HG02970 (cell line): Measurements from ENCODE around the gene SPI1.
"Not testable (repeated sequence)": the region's sequence is repeated elsewhere in the genome, so short reads cannot be mapped to it uniquely, and the experiment has no call there.

ENCODE experiments used
- ATAC-seq: cut with Tn5 transposase; IDR thresholded peaks from one replicate; pipeline ENCODE4 v1.9.1; 2021; ENCODE audit warnings: mild to moderate bottlenecking, moderate library complexity, moderate number of reproducible peaks; ENCODE audit not compliant: unreplicated experiment, low FRiP score

SPI1 gene

DNA sequence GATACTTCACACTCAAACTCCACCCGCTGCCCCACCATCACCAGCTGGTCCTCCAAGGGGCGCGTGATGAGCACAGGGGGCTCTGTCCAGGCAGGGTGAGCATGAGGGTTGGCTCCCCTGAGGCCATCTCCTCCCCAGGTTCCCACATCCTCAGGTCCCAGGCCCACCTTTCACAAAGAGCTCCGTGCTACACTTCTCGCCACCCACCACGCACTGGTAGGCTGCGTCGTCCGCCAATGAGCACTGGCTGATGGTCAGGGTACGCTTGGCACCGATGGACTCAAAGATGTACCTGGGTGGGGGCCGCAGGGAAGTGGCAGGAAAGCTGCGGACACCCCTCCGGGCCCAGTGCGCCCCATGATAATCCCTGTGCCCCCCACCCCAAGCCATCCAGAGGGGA is 35.5 kb downstream of the SPI1 start:
- no peak for ATAC-seq

DNA sequence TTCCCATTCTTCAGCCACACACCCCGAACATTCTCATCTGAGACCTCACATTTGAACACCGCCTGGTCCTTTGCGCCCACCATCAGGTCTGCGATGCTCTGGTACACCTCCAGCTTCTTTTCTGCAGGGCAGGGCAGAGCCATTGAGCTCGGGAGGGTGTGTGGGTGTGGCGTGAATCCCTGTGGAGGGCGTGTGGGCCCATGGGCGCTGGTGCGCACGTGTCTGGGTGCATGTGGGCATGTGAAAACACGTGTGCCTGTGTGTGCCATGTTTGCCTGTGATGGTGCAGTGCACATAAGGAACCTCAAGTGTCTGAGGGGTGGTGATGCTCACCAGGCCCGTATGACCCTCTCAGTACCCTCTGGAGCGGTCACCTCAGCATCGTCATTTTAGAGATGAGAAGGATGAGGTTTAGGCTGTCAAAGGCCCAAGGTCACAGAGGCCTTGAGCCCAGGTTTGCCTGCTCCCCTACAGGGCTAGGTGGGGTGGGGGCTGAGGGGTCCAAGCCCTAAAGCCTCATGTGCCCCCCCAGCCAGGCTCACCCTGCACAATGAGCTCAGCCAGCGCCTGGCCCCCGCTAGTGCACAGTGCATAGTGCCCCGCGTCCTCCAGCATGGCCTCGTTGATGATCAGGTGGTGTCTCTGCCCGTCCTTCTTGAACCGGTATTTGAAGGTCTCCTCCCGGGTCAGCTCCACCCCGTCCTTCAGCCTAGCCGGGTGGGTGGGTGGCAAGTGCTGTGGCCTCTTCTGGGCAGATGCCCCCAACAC is 36.1 kb downstream of the SPI1 start:
- ATAC-seq: no peak

DNA sequence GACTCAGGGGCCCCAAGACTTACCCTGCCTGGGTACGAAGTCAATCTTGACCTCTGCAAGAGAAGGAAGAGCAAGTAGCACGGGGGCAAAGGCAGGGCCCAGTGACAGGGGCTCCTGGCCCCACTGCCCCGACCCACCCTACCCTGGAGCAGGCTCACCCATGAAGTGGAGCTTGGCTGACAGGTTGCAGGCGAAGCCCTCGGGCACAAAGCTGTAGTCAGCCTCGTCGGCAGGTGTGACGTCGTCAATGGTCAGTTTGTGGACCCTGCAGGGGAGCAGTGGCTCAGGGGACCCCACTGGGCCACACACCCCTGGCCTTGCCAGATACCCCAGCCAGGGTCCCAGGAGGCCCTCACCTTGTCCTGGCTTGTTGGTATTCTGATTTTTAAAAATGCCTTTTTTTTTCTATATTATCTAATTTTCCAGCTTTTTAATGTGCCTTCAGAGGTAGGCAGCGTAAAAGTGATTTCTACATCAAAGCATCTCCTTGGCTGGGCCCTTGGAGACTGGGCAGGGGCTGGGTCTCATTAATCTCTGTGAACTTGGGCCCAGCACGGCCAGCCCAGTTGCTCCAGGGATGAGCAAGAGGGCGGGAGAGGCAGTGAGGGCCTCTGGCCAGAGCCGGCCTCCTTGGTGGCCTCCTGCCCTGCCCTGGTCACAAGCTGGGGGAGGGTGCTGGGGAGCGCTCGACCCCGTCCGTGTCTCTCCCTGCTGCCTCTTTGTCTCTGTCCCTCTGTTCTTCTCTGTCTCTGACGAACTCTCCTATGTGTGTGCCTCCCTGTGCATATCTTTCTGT is 37.2 kb downstream of the SPI1 start:
- ATAC-seq: no peak

DNA sequence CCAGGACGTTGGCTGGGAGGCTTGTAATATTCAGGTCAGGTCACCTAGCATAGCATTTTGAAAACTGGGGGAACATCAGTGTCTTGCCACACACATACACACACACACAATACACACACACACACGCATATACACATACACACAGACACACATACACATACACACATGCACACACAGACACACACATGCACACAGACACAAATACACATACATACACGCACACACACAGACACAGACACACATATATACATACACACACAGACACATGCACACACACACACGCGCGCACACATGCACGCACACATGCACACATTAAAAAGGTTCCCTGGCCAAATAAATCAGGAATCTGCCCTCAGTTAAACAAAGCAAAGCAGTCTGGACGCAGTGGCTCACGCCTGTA is 38.3 kb downstream of the SPI1 start:
- no peak for ATAC-seq

DNA sequence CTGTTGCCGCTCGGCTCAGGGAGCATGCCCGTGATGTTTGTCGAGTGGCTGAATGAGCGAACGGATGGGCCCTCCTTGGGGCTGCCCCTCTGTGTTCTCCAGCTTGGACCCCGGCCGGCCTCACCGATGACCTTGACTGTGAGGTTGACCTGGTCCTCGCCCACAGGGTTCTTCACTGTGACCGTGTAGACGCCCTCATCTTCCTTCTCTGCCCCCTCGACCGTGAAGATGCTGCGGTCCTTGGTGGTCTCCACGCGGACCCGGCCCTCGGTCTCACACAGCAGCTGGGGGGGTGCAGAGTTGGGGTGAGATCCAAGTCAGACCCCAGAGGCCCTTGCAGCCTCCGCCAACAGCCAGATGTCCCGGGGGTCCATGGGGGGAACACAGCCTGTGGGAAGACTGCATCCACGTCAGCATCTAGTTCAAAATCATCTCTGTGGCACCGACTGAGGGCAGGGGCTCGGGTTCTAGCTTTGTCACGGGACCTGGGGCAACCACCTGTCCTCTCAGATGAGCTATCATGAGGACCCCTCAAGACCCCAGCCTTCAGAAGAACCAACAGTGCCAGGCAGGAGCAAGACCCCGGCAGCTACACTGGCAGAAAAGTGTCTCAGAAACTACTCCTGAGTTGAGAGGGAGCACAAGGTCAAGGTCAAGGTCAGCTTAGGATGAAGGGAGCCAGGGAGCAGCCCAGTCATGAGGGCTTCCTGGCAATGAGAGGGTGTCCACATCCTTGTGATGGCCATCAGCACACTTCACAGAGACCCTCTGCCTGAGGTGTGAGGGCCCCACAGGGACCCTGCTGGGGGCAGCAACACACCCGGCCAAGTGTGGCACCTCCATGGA is 39.7 kb downstream of the SPI1 start:
- no peak for ATAC-seq

DNA sequence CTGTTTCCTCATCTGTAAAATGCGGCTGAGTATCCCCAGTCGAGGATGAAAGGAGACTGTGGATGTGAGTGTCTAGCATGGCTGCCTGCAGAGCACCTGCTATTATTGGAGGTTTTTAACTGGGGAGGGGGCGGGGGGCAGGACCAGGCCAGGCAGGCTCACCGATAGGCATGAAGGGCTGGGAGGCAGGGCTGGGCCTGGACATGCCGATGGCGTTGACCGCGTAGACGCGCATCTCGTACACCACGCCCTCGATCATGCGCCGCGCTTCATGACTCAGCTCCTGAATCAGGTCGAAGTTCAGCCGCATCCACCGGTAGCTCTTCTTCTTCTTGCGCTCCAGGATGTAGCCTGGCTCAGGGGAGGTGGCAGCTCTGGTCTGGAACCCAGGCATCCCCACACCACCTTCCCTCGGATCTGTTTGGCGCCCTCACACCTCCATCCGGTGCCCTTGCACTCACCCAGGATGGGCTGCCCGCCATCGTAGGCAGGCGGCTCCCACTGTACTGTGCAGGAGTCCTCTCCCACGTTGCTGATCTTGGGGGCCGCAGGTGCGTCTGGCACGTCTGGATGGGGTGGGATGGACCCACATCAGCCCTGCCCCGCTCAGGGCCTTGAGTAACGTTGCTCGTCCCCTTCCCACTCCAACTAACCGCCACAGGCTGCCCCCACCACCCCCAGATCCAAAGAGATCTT is 41.0 kb downstream of the SPI1 start:
- no peak for ATAC-seq

DNA sequence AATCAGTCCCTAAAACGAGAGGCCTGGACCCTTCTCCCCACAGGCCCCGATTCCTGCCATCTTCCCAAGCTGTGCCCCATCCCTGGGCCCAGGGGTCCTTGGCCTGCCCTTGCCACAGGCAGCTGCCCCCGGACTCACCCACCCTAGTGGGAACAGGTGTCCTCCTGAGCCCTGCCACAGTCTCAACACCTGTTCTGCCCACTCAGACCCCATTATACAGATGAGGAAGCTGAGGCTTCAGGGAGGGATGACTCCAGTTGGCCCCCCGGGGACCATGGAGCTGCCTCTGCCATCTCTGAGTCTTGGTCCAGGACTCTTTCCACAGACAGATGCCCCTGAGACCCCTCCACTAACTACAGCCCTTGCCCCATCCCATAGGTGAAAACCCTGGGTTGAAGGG is 41.8 kb downstream of the SPI1 start:
- no peak for ATAC-seq

DNA sequence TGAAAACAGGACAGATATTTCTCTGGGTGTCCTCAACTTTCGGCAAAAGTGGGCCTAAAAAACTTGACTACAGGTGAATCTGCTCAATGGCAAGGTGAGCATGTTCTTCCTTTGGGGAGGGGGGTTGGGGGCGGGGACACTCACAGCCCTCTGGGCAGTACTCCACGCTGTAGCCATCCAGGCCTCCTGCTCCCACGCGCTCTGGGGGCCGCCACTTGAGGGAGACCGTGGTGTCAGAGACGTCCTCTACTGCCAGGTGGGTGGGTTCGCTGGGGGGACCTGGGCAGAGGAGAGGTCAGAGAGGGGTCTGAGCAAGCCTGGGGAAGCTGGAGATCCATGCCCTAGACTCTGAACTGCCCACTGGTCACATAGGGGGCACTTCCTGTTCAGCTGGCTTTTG is 42.6 kb downstream of the SPI1 start:
- ATAC-seq: no peak

DNA sequence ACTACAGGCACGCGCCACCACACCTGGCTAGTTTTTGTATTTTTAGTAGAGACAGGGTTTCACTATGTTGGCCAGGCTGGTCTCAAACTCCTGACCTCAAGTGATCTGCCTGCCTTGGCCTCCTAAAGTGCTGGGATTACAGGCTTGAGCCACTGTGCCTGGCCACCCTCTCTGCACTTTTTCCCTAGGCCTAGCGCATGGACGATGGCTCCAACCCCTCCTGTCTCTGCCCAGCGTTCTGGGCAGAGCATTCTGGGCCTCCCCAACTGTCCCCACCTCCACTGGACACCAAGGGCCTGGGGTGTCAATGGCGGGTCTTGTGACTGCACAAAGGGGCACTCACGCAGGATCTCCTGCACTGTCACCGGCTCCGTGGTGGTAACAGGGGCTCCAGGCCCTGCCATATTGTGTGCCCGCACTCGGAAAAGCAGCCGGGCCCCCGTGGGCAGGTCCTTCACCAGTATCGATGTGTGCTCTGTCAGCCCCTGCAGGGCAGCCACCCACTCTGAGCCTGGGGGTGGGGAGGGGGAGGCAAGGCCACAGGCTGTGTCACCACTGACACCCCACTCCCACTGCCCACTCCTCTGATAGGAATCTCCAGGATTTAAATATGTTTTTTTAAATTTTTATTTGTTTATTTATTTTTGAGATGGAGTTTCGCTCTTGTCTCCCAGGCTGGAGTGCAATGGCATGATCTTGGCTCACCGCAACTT is 43.5 kb downstream of the SPI1 start:
- not testable (repeated sequence) for ATAC-seq

DNA sequence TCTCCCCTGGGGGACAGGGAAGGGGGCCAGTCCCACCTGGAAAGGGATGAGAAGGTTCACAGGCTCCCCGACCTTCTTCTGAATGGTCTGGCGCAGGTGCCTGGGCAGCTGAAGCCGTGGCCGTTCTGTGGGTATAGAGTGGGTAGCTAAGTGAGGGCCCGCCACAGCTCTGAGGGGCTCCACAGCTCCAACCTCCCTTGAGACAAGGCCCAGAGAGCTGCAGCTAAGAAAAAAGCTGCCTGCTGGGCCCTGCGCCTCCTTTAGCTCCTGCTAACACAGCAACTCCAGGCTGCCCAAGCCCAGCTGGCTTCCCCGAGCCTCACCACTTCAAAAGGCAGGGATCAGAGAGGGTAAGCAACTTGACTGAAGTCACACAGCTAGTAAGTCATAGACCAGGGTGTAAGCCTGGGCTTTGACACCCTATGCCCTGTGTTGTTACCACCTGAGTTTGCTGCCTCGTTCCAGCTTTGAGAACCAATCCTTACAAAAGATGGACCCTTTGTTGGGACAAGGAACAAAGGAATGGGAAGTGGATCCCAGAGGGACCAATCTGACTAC is 44.4 kb downstream of the SPI1 start:
- no peak for ATAC-seq

DNA sequence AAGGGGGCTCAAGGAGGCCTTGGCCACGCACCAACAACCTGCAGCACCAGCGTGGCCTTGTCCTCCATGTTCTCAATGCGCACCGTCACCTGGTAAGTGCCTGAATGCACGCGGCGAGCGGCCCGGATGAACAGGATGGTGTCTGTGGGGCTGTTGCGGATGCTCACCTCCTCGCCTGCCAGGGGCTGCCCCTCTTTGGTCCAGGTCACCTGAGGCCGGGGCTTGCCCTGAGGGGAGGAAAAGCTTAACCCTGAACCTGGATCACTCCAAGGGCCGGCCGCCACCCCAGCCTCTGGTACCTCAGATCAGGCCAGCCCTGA is 44.9 kb downstream of the SPI1 start:
- ATAC-seq: no peak

DNA sequence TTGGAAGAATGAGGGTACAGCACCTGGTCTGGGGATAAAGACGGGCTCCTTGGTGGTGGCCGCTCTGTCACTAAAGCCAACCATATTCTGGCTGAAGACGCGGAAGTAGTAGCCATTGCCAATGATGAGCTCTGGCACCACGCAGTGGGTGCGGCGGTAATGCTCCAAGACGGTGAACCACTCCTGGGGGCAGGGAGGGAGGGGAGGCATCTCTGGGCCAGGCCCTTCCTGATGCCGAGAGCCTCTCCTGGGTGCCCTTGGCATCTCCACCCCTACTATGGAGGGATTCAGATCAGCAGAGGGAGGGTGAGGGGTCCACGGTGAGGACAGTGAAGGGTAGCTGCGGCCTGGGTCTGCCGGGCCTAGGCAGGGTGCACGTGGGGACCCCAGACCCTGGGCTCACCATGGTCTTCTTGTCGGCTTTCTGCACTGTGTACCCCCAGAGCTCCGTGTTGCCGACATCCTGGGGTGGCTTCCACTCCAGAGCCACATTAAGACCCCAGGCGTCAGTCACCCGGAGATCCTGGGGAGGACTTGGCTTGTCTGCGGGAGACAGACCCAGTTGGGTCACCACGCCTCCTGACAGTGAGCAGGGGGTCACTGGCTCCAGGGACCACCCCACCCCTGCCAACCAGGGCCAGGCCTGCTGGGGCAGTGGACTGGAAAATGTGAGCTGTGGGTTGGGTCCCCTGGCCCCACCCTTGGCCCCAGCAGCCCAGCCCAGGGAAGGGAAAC is 45.4 kb downstream of the SPI1 start:
- ATAC-seq: no peak

DNA sequence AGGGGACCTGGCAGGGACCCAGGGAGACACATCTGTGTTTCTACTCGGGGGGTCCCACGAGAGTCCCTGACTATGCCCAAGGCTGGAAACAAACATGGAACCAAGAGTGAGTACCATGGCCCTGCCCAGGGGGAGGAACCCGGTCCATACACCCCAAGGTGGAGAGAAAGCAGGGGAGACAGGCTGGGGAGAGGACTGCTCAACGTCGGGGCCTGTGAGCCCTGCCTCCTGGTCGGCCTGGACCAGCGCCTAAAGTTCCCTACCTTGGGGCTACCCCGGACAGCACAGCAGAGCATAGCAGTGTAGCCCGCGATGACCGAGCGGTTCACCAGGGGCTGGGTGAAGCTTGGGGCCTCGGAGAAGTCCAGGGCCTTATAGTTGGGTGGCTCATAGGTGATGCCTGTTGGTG is 46.0 kb downstream of the SPI1 start:
- no peak for ATAC-seq

DNA sequence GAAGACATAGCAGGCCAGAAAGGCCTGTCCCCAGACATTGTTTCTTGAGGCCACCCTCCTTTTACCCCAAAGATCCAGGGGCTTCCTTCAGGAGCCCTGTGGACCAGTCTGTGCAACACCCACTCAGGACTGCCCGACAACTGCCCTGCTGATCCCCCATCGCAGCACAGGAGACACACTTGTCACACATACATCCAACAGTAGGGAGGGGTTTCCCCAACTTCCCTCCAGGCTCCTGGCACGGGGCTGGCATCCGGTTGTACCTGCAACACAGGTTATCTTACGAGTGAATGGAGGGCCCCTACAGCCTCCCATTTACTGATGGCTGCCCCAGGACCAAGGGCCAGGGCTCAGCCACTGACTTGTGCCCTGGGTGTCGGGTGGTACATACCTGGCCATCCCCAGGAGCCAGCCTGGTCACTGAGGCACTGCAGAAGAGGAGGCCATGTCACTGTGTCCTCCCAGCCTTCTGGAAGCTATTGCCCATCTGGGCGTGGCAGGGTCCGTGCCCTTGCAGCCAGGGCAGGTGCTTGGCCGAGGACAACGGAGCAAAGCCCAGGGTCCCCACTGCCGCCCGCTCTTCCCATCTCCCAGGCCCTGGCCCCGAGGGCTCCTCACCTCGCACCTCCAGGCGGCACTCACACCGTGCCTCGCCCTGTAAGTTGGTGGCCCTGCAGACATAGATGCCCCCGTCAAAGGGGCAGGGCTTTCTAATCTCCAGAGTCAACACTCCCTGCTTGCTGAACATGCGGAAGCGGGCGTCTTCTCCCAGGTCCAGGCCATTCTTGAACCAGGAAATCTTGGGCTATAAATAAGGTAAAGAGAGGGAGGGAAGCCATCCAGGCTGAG is 46.7 kb downstream of the SPI1 start:
- no peak for ATAC-seq

DNA sequence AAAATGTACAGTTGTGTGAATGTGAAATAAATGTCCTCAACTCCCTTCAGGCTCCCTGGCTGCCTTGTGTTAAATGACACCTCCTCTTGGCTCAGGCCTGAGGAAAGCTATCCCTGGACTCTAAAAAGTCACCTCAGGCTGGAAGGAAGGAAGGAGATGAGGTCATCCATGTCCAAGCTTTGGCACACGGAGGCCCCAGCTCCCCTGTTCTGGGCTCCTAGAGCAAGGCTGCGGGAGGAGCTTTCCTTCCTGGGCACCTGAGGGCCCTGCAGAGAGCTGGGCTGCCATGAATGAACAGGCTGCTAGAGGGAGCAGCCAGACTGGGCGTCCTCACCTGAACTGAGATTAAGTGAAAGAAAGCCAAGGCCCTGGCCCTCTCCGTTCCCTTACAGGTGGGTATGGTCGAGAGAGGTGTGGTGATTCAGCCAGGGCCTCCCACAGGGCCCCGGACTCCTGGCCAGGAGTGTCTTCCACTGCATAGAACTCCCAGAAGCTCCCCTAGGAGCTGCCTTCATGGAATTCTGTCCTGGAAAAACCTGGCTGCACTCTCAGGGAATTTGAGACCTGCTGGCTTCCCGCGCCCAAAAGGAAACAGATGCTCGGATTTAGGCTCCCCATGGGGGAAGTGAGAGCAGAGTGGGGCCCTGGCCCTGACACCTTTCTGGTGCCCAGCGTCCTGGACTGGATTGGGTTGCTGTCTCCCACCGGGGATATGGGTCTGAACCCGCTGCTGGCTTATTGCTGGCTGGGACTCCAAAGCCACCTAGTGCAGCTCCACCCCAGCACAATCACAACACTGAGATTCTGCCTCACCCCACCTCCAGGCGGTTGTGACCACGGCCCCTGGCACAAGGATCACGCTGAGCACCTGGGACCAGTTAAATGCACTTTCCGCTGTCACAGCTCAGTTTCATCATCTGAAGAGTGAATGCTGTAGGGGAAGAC is 48.1 kb downstream of the SPI1 start:
- no peak for ATAC-seq

DNA sequence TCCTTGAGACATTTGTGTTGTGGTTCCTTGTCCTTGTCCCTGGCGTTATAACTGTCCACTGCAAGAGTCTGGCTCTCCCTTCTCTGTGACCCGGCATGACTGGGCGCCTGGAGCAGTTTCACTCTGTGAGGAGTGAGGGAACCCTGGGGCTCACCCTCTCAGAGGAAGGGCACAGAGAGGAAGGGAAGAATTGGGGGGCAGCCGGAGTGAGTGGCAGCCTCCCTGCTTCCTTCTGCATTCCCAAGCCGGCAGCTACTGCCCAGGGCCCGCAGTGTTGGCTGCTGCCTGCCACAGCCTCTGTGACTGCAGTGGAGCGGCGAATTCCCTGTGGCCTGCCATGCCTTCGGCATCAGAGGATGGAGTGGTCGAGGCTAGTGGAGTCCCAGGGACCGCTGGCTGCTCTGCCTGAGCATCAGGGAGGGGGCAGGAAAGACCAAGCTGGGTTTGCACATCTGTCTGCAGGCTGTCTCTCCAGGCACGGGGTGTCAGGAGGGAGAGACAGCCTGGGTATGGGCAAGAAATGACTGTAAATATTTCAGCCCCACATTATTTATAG is 48.8 kb downstream of the SPI1 start:
- ATAC-seq: no peak
